ENCODE data around the gene CEP295NL.

The CEP295NL gene

GRCh38 chr17:78896834-78897663 lies 6.0 kb downstream of the CEP295NL start:
- H3K9ac ChIP-seq (ENCODE audit: low read length), result no peak overlapping the region
- no peak overlapping the region for H3K4me3 ChIP-seq (ENCODE audit: low read length)
- H3K27me3 ChIP-seq (ENCODE audit: low read depth, low read length), result no peaks in the 10 kb centered on the region
- no peak overlapping the region for H3K27ac ChIP-seq (ENCODE audit: low read length)
- H2AFZ ChIP-seq (ENCODE audit: low read depth, low read length), result no peak overlapping the region
- H3K36me3 ChIP-seq (replicated peaks; ENCODE audit: low read depth, low read length), result no peaks in the 10 kb centered on the region
- no peak overlapping the region for H3K4me2 ChIP-seq (ENCODE audit: low read length)
- H3K79me2 ChIP-seq (ENCODE audit: low read length), result no peaks in the 10 kb centered on the region
- no peaks in the 10 kb centered on the region for H4K20me1 ChIP-seq (ENCODE audit: insufficient read depth, low read length)
- TF ChIP-seq CTCF (IDR thresholded peaks at IDR 0.05; ENCODE audit: low read depth, low read length), result no peak
- no peaks in the 10 kb centered on the region for H3K9me3 ChIP-seq (ENCODE audit: insufficient read depth, low read length)
- H3K4me1 ChIP-seq (ENCODE audit: low read length), result peaks cover 12% of the 10 kb centered on the region

- Histone ChIP-seq H3K36me3 (replicated peaks; ENCODE audit: low read depth, low read length) (no peaks in the 10 kb centered on the region), H3K4me3 (ENCODE audit: low read length) (no peak overlapping the region), H3K9ac (ENCODE audit: low read length) (no peak overlapping the region), H3K4me2 (ENCODE audit: low read length) (no peak overlapping the region), H2AFZ (ENCODE audit: low read depth, low read length) (no peak overlapping the region), H4K20me1 (ENCODE audit: insufficient read depth, low read length) (no peaks in the 10 kb centered on the region), H3K27ac (ENCODE audit: low read length) (no peak overlapping the region), H3K9me3 (ENCODE audit: insufficient read depth, low read length) (no peaks in the 10 kb centered on the region), H3K79me2 (ENCODE audit: low read length) (no peaks in the 10 kb centered on the region), H3K4me1 (ENCODE audit: low read length) (peaks cover 20% of the 10 kb centered on the region), H3K27me3 (ENCODE audit: low read depth, low read length) (no peaks in the 10 kb centered on the region)
- TF ChIP-seq EZH2phosphoT487 (IDR thresholded peaks at IDR 0.05; ENCODE audit: low read depth), result no peak
- TF ChIP-seq CTCF (IDR thresholded peaks at IDR 0.05; ENCODE audit: low read depth, low read length), result no peak
Observed at GRCh38 chr17:78896091-78896833, 6.7 kb downstream of the CEP295NL start.

- Histone ChIP-seq H3K27me3 (ENCODE audit: low read depth, low read length) (no peaks in the 10 kb centered on the region), H3K4me2 (ENCODE audit: low read length) (no peak overlapping the region), H3K9ac (ENCODE audit: low read length) (no peak overlapping the region), H3K9me3 (ENCODE audit: insufficient read depth, low read length) (no peaks in the 10 kb centered on the region), H4K20me1 (ENCODE audit: insufficient read depth, low read length) (no peaks in the 10 kb centered on the region), H3K27ac (ENCODE audit: low read length) (no peak overlapping the region), H3K79me2 (ENCODE audit: low read length) (no peaks in the 10 kb centered on the region), H3K4me1 (ENCODE audit: low read length) (peaks cover 30% of the 10 kb centered on the region), H3K4me3 (ENCODE audit: low read length) (no peak overlapping the region), H3K36me3 (replicated peaks; ENCODE audit: low read depth, low read length) (no peaks in the 10 kb centered on the region), H2AFZ (ENCODE audit: low read depth, low read length) (no peak overlapping the region)
- no peak for TF ChIP-seq CTCF (IDR thresholded peaks at IDR 0.05; ENCODE audit: low read depth, low read length)
- no peak for TF ChIP-seq EZH2phosphoT487 (IDR thresholded peaks at IDR 0.05; ENCODE audit: low read depth)
Observed at GRCh38 chr17:78895322-78895721, 7.7 kb downstream of the CEP295NL start.

GRCh38 chr17:78893684-78894083 lies 9.3 kb downstream of the CEP295NL start:
- no peak overlapping the region for H3K27ac ChIP-seq (ENCODE audit: low read length)
- H3K79me2 ChIP-seq (ENCODE audit: low read length), result no peaks in the 10 kb centered on the region
- no peak for TF ChIP-seq CTCF (IDR thresholded peaks at IDR 0.05; ENCODE audit: low read depth, low read length)
- no peak for TF ChIP-seq EZH2phosphoT487 (IDR thresholded peaks at IDR 0.05; ENCODE audit: low read depth)
- no peak overlapping the region for H2AFZ ChIP-seq (ENCODE audit: low read depth, low read length)
- no peaks in the 10 kb centered on the region for H3K9me3 ChIP-seq (ENCODE audit: insufficient read depth, low read length)
- H3K4me3 ChIP-seq (ENCODE audit: low read length), result no peak overlapping the region
- no peak overlapping the region for H3K9ac ChIP-seq (ENCODE audit: low read length)
- no peaks in the 10 kb centered on the region for H3K36me3 ChIP-seq (replicated peaks; ENCODE audit: low read depth, low read length)
- H3K4me1 ChIP-seq (ENCODE audit: low read length), result peaks cover 45% of the 10 kb centered on the region
- no peak overlapping the region for H3K4me2 ChIP-seq (ENCODE audit: low read length)
- H3K27me3 ChIP-seq (ENCODE audit: low read depth, low read length), result no peaks in the 10 kb centered on the region
- no peaks in the 10 kb centered on the region for H4K20me1 ChIP-seq (ENCODE audit: insufficient read depth, low read length)
